DOHH2 (cell line): ENCODE measurements around the gene NFIL3.

Source experiments
- CTCF ChIP-seq: fragments of 200-600 bp; sonication (generic); IDR thresholded peaks from one replicate; pipeline ENCODE4 v1.5.1; 2014; ENCODE audit warnings: antibody characterized with exemption, mild to moderate bottlenecking, low read depth, low read length; ENCODE audit not compliant: poor library complexity, severe bottlenecking
- EZH2phosphoT487 ChIP-seq: fragments of 200-600 bp; sonication (generic); IDR thresholded peaks from 2 replicates; pipeline ENCODE4 v1.6.1; 2017; ENCODE audit warnings: borderline replicate concordance, mild to moderate bottlenecking, antibody characterized with exemption, low read length, moderate library complexity, mixed read lengths

GRCh38 chr9:91364702-91365101, 58.9 kb downstream of the NFIL3 start:
- TF ChIP-seq CTCF (no peak), EZH2phosphoT487 (no peak)
